ENCODE measurements around the gene AHDC1.

DNA sequence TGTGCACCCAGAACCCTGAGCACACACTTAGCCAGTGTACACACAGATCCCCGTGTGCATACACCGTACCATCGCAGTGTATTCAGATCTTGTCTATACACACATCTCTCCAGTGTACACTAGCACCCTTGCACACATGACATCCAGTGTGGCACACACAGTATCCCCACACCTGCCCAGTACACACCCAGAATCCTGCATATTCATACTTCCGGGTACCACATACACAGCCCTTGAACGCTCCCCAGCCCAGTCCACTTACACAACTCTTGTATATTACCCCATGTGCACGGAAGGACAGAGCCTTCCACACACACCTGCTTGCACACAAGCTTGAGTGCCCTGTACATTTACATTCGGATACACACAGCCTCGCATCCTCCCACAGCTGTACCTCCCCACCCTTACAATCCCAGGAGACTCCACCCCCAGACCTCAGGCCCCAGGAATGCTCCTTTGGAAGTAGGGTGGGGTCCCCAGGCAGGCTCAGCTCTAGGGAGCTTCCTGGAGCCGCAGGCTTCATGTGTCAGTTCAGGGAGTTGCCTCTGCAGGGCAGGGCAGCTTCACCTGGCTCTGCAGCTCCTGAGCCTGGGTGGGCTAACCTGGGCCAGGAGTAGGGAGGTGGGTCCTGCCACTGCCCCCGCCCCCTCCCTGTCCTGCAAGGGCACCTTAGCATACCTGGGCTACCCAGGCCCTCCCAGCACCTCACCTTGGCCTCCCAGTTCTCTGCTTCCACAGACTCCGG lies 46.2 kb downstream of the AHDC1 start:
- TF ChIP-seq FOXK2 (conservative IDR thresholded peaks at IDR 0.05 in 1 of 2, IDR thresholded peaks at IDR 0.05 in 1 of 2; ENCODE audit: low read depth in 2 of 2): no peak
- TF ChIP-seq, protein P1, sequence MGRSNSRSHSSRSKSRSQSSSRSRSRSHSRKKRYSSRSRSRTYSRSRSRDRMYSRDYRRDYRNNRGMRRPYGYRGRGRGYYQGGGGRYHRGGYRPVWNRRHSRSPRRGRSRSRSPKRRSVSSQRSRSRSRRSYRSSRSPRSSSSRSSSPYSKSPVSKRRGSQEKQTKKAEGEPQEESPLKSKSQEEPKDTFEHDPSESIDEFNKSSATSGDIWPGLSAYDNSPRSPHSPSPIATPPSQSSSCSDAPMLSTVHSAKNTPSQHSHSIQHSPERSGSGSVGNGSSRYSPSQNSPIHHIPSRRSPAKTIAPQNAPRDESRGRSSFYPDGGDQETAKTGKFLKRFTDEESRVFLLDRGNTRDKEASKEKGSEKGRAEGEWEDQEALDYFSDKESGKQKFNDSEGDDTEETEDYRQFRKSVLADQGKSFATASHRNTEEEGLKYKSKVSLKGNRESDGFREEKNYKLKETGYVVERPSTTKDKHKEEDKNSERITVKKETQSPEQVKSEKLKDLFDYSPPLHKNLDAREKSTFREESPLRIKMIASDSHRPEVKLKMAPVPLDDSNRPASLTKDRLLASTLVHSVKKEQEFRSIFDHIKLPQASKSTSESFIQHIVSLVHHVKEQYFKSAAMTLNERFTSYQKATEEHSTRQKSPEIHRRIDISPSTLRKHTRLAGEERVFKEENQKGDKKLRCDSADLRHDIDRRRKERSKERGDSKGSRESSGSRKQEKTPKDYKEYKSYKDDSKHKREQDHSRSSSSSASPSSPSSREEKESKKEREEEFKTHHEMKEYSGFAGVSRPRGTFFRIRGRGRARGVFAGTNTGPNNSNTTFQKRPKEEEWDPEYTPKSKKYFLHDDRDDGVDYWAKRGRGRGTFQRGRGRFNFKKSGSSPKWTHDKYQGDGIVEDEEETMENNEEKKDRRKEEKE (IDR thresholded peaks at IDR 0.05; ENCODE audit: borderline replicate concordance in 1 of 2, control insufficient read depth in 1 of 2, low read depth in 2 of 2, low read length in 1 of 2): no peak
- no peak for TF ChIP-seq RB1 (IDR thresholded peaks at IDR 0.05; ENCODE audit: low read depth)
- TF ChIP-seq KAT2B (IDR thresholded peaks at IDR 0.05; ENCODE audit: low read depth, low read length): no peak
- TF ChIP-seq CREB1 (IDR thresholded peaks at IDR 0.05): no peak
- TF ChIP-seq CREB1 (CRISPR knock-in tag; IDR thresholded peaks at IDR 0.05): peak; percentile 3; the same call in 1 of the 2 replicates
- peak; percentile 98 for TF ChIP-seq ARID2 (IDR thresholded peaks at IDR 0.05)
- 0 out of 2 replicates have a peak, but pooled peaks have one; percentile 28 for TF ChIP-seq NFRKB (IDR thresholded peaks at IDR 0.05; ENCODE audit: low read depth)
- TF ChIP-seq EZH2 (IDR thresholded peaks at IDR 0.05; ENCODE audit: borderline replicate concordance, low read depth, low read length): no peak
- no peak for TF ChIP-seq ZFX (CRISPR knock-in tag; IDR thresholded peaks at IDR 0.05)
- TF ChIP-seq, protein P2, sequence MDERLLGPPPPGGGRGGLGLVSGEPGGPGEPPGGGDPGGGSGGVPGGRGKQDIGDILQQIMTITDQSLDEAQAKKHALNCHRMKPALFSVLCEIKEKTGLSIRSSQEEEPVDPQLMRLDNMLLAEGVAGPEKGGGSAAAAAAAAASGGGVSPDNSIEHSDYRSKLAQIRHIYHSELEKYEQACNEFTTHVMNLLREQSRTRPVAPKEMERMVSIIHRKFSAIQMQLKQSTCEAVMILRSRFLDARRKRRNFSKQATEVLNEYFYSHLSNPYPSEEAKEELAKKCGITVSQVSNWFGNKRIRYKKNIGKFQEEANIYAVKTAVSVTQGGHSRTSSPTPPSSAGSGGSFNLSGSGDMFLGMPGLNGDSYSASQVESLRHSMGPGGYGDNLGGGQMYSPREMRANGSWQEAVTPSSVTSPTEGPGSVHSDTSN (CRISPR knock-in tag; IDR thresholded peaks at IDR 0.05; ENCODE audit: low read depth): no peak
- TF ChIP-seq, protein P2 (tag; conservative IDR thresholded peaks at IDR 0.05; ENCODE audit: low read depth): no peak
- TF ChIP-seq SIN3A (IDR thresholded peaks at IDR 0.05; ENCODE audit: borderline replicate concordance in 2 of 2, control insufficient read depth in 1 of 2, low read depth in 2 of 2, low read length in 2 of 2): peak in 1 of 2 experiments; percentile 36; a peak in 1 of 4 replicates
- no peak for TF ChIP-seq NFIC (IDR thresholded peaks at IDR 0.05)
- no peak for TF ChIP-seq PML (IDR thresholded peaks at IDR 0.05; ENCODE audit: low read length)

All from K562 (cell line).